GM12878 (cell line): ENCODE measurements around the gene MTRR. TPM values are rescaled to one million over a fixed set of nuclear protein-coding genes. Genes with fewer than 3 reads are reported as not detected.

Experiments used
- ATAC-seq: fragments of 200-7000 bp; cut with Tn5 transposase; 3 replicates; pipeline ENCODE4 v1.9.1; 2020; ENCODE audit warnings: mild to moderate bottlenecking, moderate library complexity
- BruUV-seq: library from RNA; stranded (reverse); fragments of 400-500 nt; replicated peaks from 2 replicates; lab custom pipeline; 2021; lab: Mats Ljungman, UMichigan
- CTCF ChIA-PET: fragments of 300-600 bp; sonication (Branson Sonifier 250); formaldehyde crosslinking; extraction: SDS; loops from one replicate; lab custom pipeline; 2021; ENCODE audit warnings: inconsistent platforms; lab: Yijun Ruan, JAX
- POLR2A ChIA-PET: fragments of 350-600 bp; formaldehyde crosslinking; extraction: SDS; loops from one replicate; lab custom pipeline; 2021; ENCODE audit warnings: inconsistent platforms; lab: Charles Lee
- RAD21 ChIA-PET: fragments of 300-600 bp; sonication (Branson Sonifier 250); formaldehyde crosslinking; loops from one replicate; lab custom pipeline; 2023; ENCODE audit warnings: antibody characterized with exemption; ENCODE audit not compliant: unreplicated experiment; lab: Charles Lee
- SMC1A ChIA-PET: fragments of 300-600 bp; sonication (Branson Sonifier 250); formaldehyde crosslinking; loops from one replicate; lab custom pipeline; 2023; ENCODE audit not compliant: unreplicated experiment, uncharacterized antibody; lab: Charles Lee
- DNase-seq: peaks from one replicate; pipeline ENCODE4 v3.0.0-alpha.2; 2011; ENCODE audit warnings: low read depth, low spot score
- FAIRE-seq: peaks from 3 replicates; lab custom pipeline; 2011; peaks lifted over from hg19 to GRCh38; lab: Jason Lieb, UNC
- H2AFZ ChIP-seq: 2 replicates; pipeline ENCODE4 v1.6.0; 2011; ENCODE audit warnings: low read depth, low read length, control low read depth; ENCODE audit not compliant: control insufficient read depth
- H3K27ac ChIP-seq: 2 replicates; pipeline ENCODE4 v1.5.1; 2011; ENCODE audit warnings: control low read depth; ENCODE audit not compliant: control insufficient read depth, insufficient read depth
- H3K27me3 ChIP-seq, 2 experiments: replicated peaks in 1 of 2; 2 replicates each; pipeline versions ENCODE4 v1.6.0 to v1.6.1; 2011; ENCODE audit warnings: low read length in 1 of 2; ENCODE audit not compliant: control insufficient read depth in 2 of 2, insufficient read depth in 2 of 2
- H3K36me3 ChIP-seq, 2 experiments: 2 replicates each; pipeline ENCODE4 v1.5.1; 2011; ENCODE audit warnings: low read length in 1 of 2; ENCODE audit not compliant: control insufficient read depth in 2 of 2, insufficient read depth in 2 of 2
- H3K4me1 ChIP-seq: 2 replicates; pipeline ENCODE4 v1.6.1; 2011; ENCODE audit warnings: mild to moderate bottlenecking, low read length, moderate library complexity, mixed read lengths; ENCODE audit not compliant: control insufficient read depth, insufficient read depth
- H3K4me2 ChIP-seq: 2 replicates; pipeline ENCODE4 v1.6.0; 2011; ENCODE audit warnings: control low read depth; ENCODE audit not compliant: control insufficient read depth, insufficient read depth
- H3K4me3 ChIP-seq: fragments of 200-600 bp; sonication (generic); 2 replicates; pipeline ENCODE4 v1.5.1; 2016
- H3K79me2 ChIP-seq: 2 replicates; pipeline ENCODE4 v1.6.0; 2011; ENCODE audit warnings: low read length; ENCODE audit not compliant: control insufficient read depth, insufficient read depth
- H3K9ac ChIP-seq: 2 replicates; pipeline ENCODE4 v1.8.0; 2011; ENCODE audit warnings: low read length, control low read depth, mixed read lengths; ENCODE audit not compliant: control insufficient read depth, insufficient read depth
- H3K9me3 ChIP-seq: replicated peaks from 3 replicates; pipeline ENCODE4 v1.5.1; 2011; ENCODE audit warnings: mild to moderate bottlenecking, low read length; ENCODE audit not compliant: control insufficient read depth, insufficient read depth
- H4K20me1 ChIP-seq: 2 replicates; pipeline ENCODE4 v1.6.0; 2011; ENCODE audit not compliant: control insufficient read depth, insufficient read depth
- ATF2 ChIP-seq: IDR thresholded peaks from 2 replicates; pipeline ENCODE4 v1.6.1; 2012; ENCODE audit warnings: low read length, inconsistent platforms
- CHD1 ChIP-seq: IDR thresholded peaks from 2 replicates; pipeline ENCODE4 v1.6.1; 2012; ENCODE audit warnings: low read depth, low read length, improper control_type of control experiment
- DPF2 ChIP-seq: fragments of 450-650 bp; IDR thresholded peaks from 2 replicates; pipeline ENCODE4 v1.6.1; 2017; ENCODE audit warnings: mild to moderate bottlenecking
- FOS ChIP-seq: IDR thresholded peaks from 3 replicates; pipeline ENCODE4 v1.6.1; 2011; ENCODE audit warnings: borderline replicate concordance; ENCODE audit not compliant: insufficient read length; ENCODE audit errors: extremely low read depth
- GATAD2B ChIP-seq: fragments of 450-650 bp; conservative IDR thresholded peaks from 2 replicates; pipeline ENCODE4 v1.6.1; 2017; ENCODE audit warnings: low read depth, mild to moderate bottlenecking, moderate library complexity
- IKZF2 ChIP-seq, 2 experiments: fragments of 450-650 bp; IDR thresholded peaks; 2 replicates each; pipeline ENCODE4 v1.6.1; 2017; ENCODE audit warnings: mild to moderate bottlenecking in 2 of 2, moderate library complexity in 2 of 2
- MAX ChIP-seq: IDR thresholded peaks from 2 replicates; pipeline ENCODE4 v1.6.1; 2012; ENCODE audit warnings: low read depth, low read length, improper control_type of control experiment
- MTA3 ChIP-seq: IDR thresholded peaks from 2 replicates; pipeline ENCODE4 v1.6.1; 2012; ENCODE audit warnings: low read length, inconsistent platforms, borderline replicate concordance
- RFX5 ChIP-seq: IDR thresholded peaks from 2 replicates; pipeline ENCODE4 v1.6.1; 2011; ENCODE audit warnings: low read depth, low read length, improper control_type of control experiment
- ZNF384 ChIP-seq: IDR thresholded peaks from 2 replicates; pipeline ENCODE4 v1.6.1; 2012; ENCODE audit warnings: low read depth, mild to moderate bottlenecking, low read length, improper control_type of control experiment, borderline replicate concordance
- WGBS: methylation state at CpG from one replicate; pipeline ENCODE4 v1.1.6; 2016; ENCODE audit warnings: low lambda C conversion rate; ENCODE audit not compliant: insufficient replicate concordance, insufficient coverage; ENCODE audit errors: missing lambda C conversion rate; 5-methylcytosine and 5-hydroxymethylcytosine counted together
- in situ Hi-C: fragments of 300-500 bp; cut with MboI; formaldehyde crosslinking; loops from 9 replicates; pipeline ENCODE4 v1.14.3; 2018; ENCODE audit warnings: mixed read lengths
- intact Hi-C: fragments of 100-400 bp; cut with micrococcal nuclease; formaldehyde crosslinking; loops from one replicate; pipeline ENCODE4 v1.14.2; 2022; ENCODE audit not compliant: unreplicated experiment
- polyA plus RNA-seq, 11 experiments: library from polyadenylated mRNA; depleted of rRNA in 4 of 11; unstranded in 6 of 11; stranded (reverse) in 5 of 11; fragments of >200 nt; fragmentation: Nextera tagmentation in 4 of 11; fragmentation: Illumina TruSeq in 1 of 11; extraction: Ambion mirVana in 4 of 11; extraction: Trizol in 1 of 11; gene quantifications; 1 replicate in 1 of 11; 2 replicates in 10 of 11; pipeline versions ENCODE4 v1.2.1 to v1.2.3, GENCODE V29; 2011 to 2016; ENCODE audit warnings: inconsistent platforms in 2 of 11, missing spikeins in 2 of 11, low read depth in 1 of 11
- total RNA-seq, 4 experiments: library from RNA; depleted of rRNA in 3 of 4; stranded (reverse); fragments of >200 nt in 3 of 4; fragmentation: Illumina TruSeq in 1 of 4; extraction: Trizol in 1 of 4; gene quantifications; 2 replicates each; pipeline versions ENCODE4 v1.2.1 to v1.2.3, GENCODE V29; 2013 to 2021
- TF ChIP-seq, protein P1 (sequence below): fragments of 450-650 bp; IDR thresholded peaks from 2 replicates; pipeline ENCODE4 v1.6.1; 2017; ENCODE audit warnings: borderline replicate concordance

The MTRR gene
- total and polyA plus RNA-seq, 10 of the 15 experiments (the other 5 are each of a cell fraction or from before 2014, with no cell fraction given): 13.8 to 76.9 (median 38.0) TPM

GRCh38 chr5:7825630-7826029, 43.3 kb upstream of the MTRR start:
- RAD21 ChIA-PET: no interaction called here
- ATAC-seq: no peak
- intact Hi-C loops: no loop called here

DNA sequence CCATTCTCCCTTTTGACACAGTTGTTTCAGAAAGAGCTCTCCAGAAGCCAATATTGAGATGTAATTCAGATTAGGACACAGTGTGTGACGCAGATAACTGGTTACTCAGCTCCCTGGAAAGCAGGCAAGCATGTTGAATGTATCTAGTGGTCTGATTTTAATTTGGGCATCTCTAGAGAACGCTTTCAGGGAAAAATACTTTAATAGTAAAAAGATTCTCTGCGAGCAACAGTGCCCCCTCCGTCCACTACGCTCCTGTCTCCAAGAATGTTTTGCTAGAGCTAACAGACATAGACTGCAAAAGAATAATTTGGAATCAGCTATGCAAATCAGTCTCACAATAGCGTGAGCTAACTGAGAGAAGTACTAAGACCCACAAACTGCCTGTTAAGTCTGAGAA, 41.3 kb upstream of the MTRR start:
- no TSS peak for BruUV-seq
- H4K20me1 ChIP-seq: no peaks in the 10 kb centered on the region
- H3K27ac ChIP-seq: no peak overlapping the region
- ChIA-PET POLR2A (no interaction called here), RAD21 (no interaction called here), CTCF (no interaction called here), SMC1A (no interaction called here)
- H2AFZ ChIP-seq: no peak overlapping the region
- H3K4me1 ChIP-seq: no peaks in the 10 kb centered on the region
- 19% methylated on average over 6 of the region's 6 CpGs for WGBS
- peaks cover 0 to 1% of the 10 kb centered on the region in 2 experiments; a peak in 2 of 4 replicates for H3K27me3 ChIP-seq
- intact Hi-C loops (no loop called here), in situ Hi-C loops (no loop called here)
- H3K79me2 ChIP-seq: no peaks in the 10 kb centered on the region
- TF ChIP-seq ATF2 (no peak), RFX5 (no peak)
- DNase-seq (no peak), ATAC-seq (no peak), FAIRE-seq (no peak)
- H3K9me3 ChIP-seq: no peaks in the 10 kb centered on the region
- H3K36me3 ChIP-seq: no peaks in the 10 kb centered on the region
- H3K4me2 ChIP-seq: no peak overlapping the region
- no peak overlapping the region for H3K9ac ChIP-seq
- no peak overlapping the region for H3K4me3 ChIP-seq

More at GRCh38 chr5:7825630-7826029, 43.3 kb upstream of the MTRR start:
- DNase-seq: no peak
- Histone ChIP-seq H3K4me2 (no peak overlapping the region), H3K36me3 (no peaks in the 10 kb centered on the region), H3K27me3 (peaks cover 0 to 1% of the 10 kb centered on the region in 2 experiments; a peak in 2 of 4 replicates), H4K20me1 (no peaks in the 10 kb centered on the region), H3K79me2 (no peaks in the 10 kb centered on the region), H3K9ac (no peak overlapping the region), H3K9me3 (no peaks in the 10 kb centered on the region), H3K27ac (no peak overlapping the region), H3K4me1 (no peaks in the 10 kb centered on the region), H2AFZ (no peak overlapping the region), H3K4me3 (no peak overlapping the region)
- in situ Hi-C loops: no loop called here
- 46% methylated on average over 11 of the region's 11 CpGs for WGBS
- TF ChIP-seq DPF2: no peak
- no peak for TF ChIP-seq MTA3
- no peak for TF ChIP-seq CHD1
- no peak for TF ChIP-seq FOS
- no peak for TF ChIP-seq MAX
- TF ChIP-seq GATAD2B: no peak
- no peak for TF ChIP-seq ZNF384
- no peak for TF ChIP-seq IKZF2 (IDR thresholded peaks at IDR 0.05)
- TF ChIP-seq, protein P1, sequence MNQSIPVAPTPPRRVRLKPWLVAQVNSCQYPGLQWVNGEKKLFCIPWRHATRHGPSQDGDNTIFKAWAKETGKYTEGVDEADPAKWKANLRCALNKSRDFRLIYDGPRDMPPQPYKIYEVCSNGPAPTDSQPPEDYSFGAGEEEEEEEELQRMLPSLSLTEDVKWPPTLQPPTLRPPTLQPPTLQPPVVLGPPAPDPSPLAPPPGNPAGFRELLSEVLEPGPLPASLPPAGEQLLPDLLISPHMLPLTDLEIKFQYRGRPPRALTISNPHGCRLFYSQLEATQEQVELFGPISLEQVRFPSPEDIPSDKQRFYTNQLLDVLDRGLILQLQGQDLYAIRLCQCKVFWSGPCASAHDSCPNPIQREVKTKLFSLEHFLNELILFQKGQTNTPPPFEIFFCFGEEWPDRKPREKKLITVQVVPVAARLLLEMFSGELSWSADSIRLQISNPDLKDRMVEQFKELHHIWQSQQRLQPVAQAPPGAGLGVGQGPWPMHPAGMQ: no peak
- no TSS peak for BruUV-seq
- FAIRE-seq: no peak
- ChIA-PET SMC1A (no interaction called here), CTCF (no interaction called here), POLR2A (no interaction called here)
